ENCODE data around the gene STX1A. TPM values are rescaled to one million over a fixed set of nuclear protein-coding genes. Genes with fewer than 3 reads are reported as not detected.

Gene STX1A
- total and polyA plus RNA-seq, 2 of the 8 experiments (the other 6 are each of a cell fraction or from before 2014, with no cell fraction given) = 13.5 to 17.5 TPM

DNA sequence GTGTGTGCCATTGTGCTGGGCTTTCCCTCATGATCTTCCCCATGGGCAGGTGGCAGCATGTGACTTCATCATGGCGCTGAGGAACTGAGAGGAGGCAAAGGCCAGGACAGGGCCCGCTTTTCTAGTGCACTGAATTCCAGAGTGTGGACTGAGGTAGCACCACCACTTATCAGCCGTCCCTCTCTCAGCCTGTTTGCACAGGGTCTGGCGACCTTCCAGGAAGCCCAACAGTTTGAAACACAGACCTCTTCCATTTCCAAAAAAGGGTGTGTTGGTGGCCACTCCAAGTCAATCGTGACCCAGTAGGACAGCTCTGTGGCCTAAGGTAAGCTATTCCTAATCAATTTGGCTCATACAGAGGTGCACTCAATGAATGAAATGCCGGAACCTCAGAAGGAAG lies 40.6 kb downstream of the STX1A start:
- Histone ChIP-seq H4K8ac (ENCODE audit: extremely low read depth, insufficient read depth, low read length) (no peak overlapping the region), H4K91ac (replicated peaks; ENCODE audit: insufficient read length, low read length) (no peak overlapping the region), H3K4me2 (ENCODE audit: insufficient read depth in 1 of 2, low read depth in 2 of 2, low read length in 2 of 2) (no peak overlapping the region), H3K79me1 (ENCODE audit: low read depth, low read length) (peaks cover 2% of the 10 kb centered on the region; the same call in 1 of the 2 replicates), H3K4me3 (ENCODE audit: extremely low read depth in 1 of 4, insufficient read depth in 2 of 4, low read depth in 3 of 4, low read length in 4 of 4) (no peak overlapping the region), H3K18ac (ENCODE audit: extremely low read depth, low read length) (no peak overlapping the region), H3K9me3 (ENCODE audit: insufficient read depth in 2 of 2, low read depth in 1 of 2, low read length in 1 of 2) (no peaks in the 10 kb centered on the region), H4K5ac (ENCODE audit: insufficient read length, low read depth, low read length) (no peak overlapping the region), H2BK20ac (ENCODE audit: low read length) (no peak overlapping the region), H2AFZ (ENCODE audit: low read length) (no peak overlapping the region), H3K23me2 (ENCODE audit: low read depth, low read length) (peaks cover 12% of the 10 kb centered on the region), H2BK120ac (replicated peaks; ENCODE audit: low read depth, low read length) (no peak overlapping the region), H3K27me3 (replicated peaks in 1 of 4; ENCODE audit: control insufficient read depth in 3 of 4, extremely low read depth in 1 of 4, insufficient read depth in 3 of 4, low read length in 3 of 4) (no peaks in the 10 kb centered on the region; a peak in 1 of 7 replicates), H3K27ac (ENCODE audit: low read depth, low read length) (no peak overlapping the region), H3K56ac (replicated peaks; ENCODE audit: insufficient read length, low read depth, low read length) (no peak overlapping the region), H2BK5ac (ENCODE audit: low read depth, low read length) (no peak overlapping the region), H3K79me2 (ENCODE audit: control insufficient read depth in 1 of 2, insufficient read depth in 2 of 2, low read length in 2 of 2) (peaks cover 16 to 39% of the 10 kb centered on the region in 2 experiments), H4K20me1 (replicated peaks in 1 of 2; ENCODE audit: control insufficient read depth in 1 of 2, insufficient read depth in 2 of 2, low read length in 2 of 2) (peaks cover 0 to 9% of the 10 kb centered on the region in 2 experiments), H3K23ac (ENCODE audit: insufficient read length) (no peak overlapping the region), H2AK5ac (ENCODE audit: low read depth, low read length) (no peak overlapping the region), H3K4ac (replicated peaks; ENCODE audit: insufficient read length, low read depth, low read length) (no peak overlapping the region), H2BK15ac (ENCODE audit: low read length) (no peak overlapping the region), H3K9ac (replicated peaks in 1 of 4; ENCODE audit: extremely low read depth in 1 of 4, low read depth in 3 of 4, low read length in 3 of 4) (no peak overlapping the region), H3K4me1 (replicated peaks in 1 of 4; ENCODE audit: control insufficient read depth in 3 of 4, insufficient read depth in 4 of 4, low read length in 3 of 4) (peaks cover 3 to 7% (median 3%) of the 10 kb centered on the region in 4 experiments; a peak in 5 of 7 replicates), H3K36me3 (ENCODE audit: control insufficient read depth in 2 of 4, insufficient read depth in 4 of 4, low read length in 3 of 4) (peaks cover 0 to 6% (median 4%) of the 10 kb centered on the region in 4 experiments; a peak in 4 of 8 replicates), H2BK12ac (ENCODE audit: low read depth, low read length) (no peak overlapping the region), H3K14ac (ENCODE audit: insufficient read length) (no peak overlapping the region)
- FAIRE-seq = no peak
- CTCF ChIA-PET (ENCODE audit: partially characterized antibody) = interaction anchor here (0.8 to 1.8 kb wide), 6 partner anchors 11 to 72 kb away, joined by 3 to 5 read pairs (median 4); partner anchors contain the start of gene VPS37D
- DNase-seq (ENCODE audit: low read depth in 1 of 2, low spot score in 2 of 2) = no peak
- POLR2A ChIA-PET (ENCODE audit: partially characterized antibody) = interaction anchor here (0.8 kb wide), 1 partner anchor 85 kb away, joined by 3 read pairs; no protein-coding TSS in a partner anchor
- WGBS, 2 experiments (ENCODE audit: extremely low coverage in 1 of 2, insufficient coverage in 1 of 2, insufficient read length in 1 of 2, insufficient replicate concordance in 2 of 2, low coverage in 1 of 2, low lambda C conversion rate in 2 of 2, missing lambda C conversion rate in 1 of 2) = 90% methylated on average over 6 of the region's 6 CpGs; no CpG with 5 or more reads in 1 of the 2 experiments
- no peak for TF ChIP-seq SUZ12 (IDR thresholded peaks at IDR 0.05; ENCODE audit: low read length)
- TF ChIP-seq CREB1 (IDR thresholded peaks at IDR 0.05) = no peak
- TF ChIP-seq SP2 (IDR thresholded peaks at IDR 0.05; ENCODE audit: low read length) = no peak
- TF ChIP-seq, protein P1, sequence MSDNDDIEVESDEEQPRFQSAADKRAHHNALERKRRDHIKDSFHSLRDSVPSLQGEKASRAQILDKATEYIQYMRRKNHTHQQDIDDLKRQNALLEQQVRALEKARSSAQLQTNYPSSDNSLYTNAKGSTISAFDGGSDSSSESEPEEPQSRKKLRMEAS (IDR thresholded peaks at IDR 0.05) = no peak
- no peak for TF ChIP-seq RBBP5 (IDR thresholded peaks at IDR 0.05; ENCODE audit: borderline replicate concordance, low read depth, low read length)
- no peak for TF ChIP-seq SIN3A (conservative IDR thresholded peaks at IDR 0.05 in 1 of 2, IDR thresholded peaks at IDR 0.05 in 1 of 2; ENCODE audit: low read depth in 1 of 2, low read length in 2 of 2)
- TF ChIP-seq, protein P2, sequence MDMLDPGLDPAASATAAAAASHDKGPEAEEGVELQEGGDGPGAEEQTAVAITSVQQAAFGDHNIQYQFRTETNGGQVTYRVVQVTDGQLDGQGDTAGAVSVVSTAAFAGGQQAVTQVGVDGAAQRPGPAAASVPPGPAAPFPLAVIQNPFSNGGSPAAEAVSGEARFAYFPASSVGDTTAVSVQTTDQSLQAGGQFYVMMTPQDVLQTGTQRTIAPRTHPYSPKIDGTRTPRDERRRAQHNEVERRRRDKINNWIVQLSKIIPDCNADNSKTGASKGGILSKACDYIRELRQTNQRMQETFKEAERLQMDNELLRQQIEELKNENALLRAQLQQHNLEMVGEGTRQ (IDR thresholded peaks at IDR 0.05; ENCODE audit: low read length) = no peak
- TF ChIP-seq JUN (IDR thresholded peaks at IDR 0.05; ENCODE audit: low read depth, low read length) = no peak
- TF ChIP-seq TEAD4 (IDR thresholded peaks at IDR 0.05; ENCODE audit: low read depth, low read length) = no peak
- TF ChIP-seq SIX5 (IDR thresholded peaks at IDR 0.05; ENCODE audit: low read depth, low read length) = no peak
- TF ChIP-seq EZH2 (IDR thresholded peaks at IDR 0.05; ENCODE audit: low read depth, low read length, severe bottlenecking) = no peak
- TF ChIP-seq SAP30 (IDR thresholded peaks at IDR 0.05; ENCODE audit: insufficient read depth, insufficient replicate concordance, low read length) = no peak
- TF ChIP-seq JUND (IDR thresholded peaks at IDR 0.05; ENCODE audit: low read length) = no peak

All from H1 (cell line).